IPS DF 6.9 (cell line): Measurements from ENCODE around the gene PRF1.

Experiments
- DNase-seq: peaks from one replicate; pipeline ENCODE4 v3.0.0-alpha.2; 2013; ENCODE audit warnings: low read depth, low spot score
- H3K27ac ChIP-seq: one replicate; pipeline ENCODE4 v1.5.1; 2013; ENCODE audit warnings: low read length, control low read depth
- H3K27me3 ChIP-seq: 2 replicates; pipeline ENCODE4 v1.6.1; 2013; ENCODE audit warnings: mild to moderate bottlenecking, low read length; ENCODE audit not compliant: control insufficient read depth, insufficient read depth
- H3K36me3 ChIP-seq: 2 replicates; pipeline ENCODE4 v1.6.1; 2013; ENCODE audit warnings: low read length; ENCODE audit not compliant: control insufficient read depth, insufficient read depth
- H3K4me1 ChIP-seq: 2 replicates; pipeline ENCODE4 v1.6.1; 2013; ENCODE audit warnings: low read length; ENCODE audit not compliant: control insufficient read depth, insufficient read depth
- H3K4me3 ChIP-seq: 2 replicates; pipeline ENCODE4 v1.5.1; 2013; ENCODE audit warnings: mild to moderate bottlenecking, low read length
- H3K9me3 ChIP-seq: 2 replicates; pipeline ENCODE4 v1.6.1; 2013; ENCODE audit warnings: low read length, inconsistent platforms; ENCODE audit not compliant: control insufficient read depth, insufficient read depth
- WGBS: extraction: QIAGEN DNeasy Blood & Tissue Kit; methylation state at CpG from one replicate; pipeline ENCODE4 v1.1.7; 2013; ENCODE audit warnings: mixed read lengths, missing lambda C conversion rate; ENCODE audit not compliant: insufficient read length, insufficient coverage; 5-methylcytosine and 5-hydroxymethylcytosine counted together

Gene PRF1

DNA sequence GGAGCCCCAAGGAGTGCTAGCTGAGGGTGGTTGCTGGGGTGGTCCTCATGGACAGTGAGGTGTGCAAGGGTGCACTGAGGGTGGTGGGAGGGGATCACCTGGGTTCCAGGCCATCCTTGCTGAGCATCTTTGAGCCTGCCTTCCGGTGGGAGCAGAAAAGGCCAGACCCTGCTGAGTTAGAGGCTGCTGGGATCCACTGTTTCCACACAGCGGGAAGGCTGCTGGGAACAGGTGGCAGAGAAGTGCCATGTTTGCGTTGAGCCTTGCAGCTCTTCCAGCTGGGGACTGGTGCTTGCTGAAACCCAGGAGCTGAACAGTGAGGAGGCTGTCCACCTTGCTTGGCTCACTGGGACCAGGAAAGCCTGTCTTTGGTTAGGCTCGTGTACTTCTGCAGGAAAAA lies 34.9 kb downstream of the PRF1 start:
- DNase-seq: no peak
- Histone ChIP-seq H3K27me3 (no peaks in the 10 kb centered on the region), H3K9me3 (no peaks in the 10 kb centered on the region), H3K4me3 (no peak overlapping the region), H3K27ac (no peak overlapping the region), H3K4me1 (no peaks in the 10 kb centered on the region), H3K36me3 (peaks cover 10% of the 10 kb centered on the region)
- WGBS: no CpG with 5 or more reads among the region's 4 CpGs

DNA sequence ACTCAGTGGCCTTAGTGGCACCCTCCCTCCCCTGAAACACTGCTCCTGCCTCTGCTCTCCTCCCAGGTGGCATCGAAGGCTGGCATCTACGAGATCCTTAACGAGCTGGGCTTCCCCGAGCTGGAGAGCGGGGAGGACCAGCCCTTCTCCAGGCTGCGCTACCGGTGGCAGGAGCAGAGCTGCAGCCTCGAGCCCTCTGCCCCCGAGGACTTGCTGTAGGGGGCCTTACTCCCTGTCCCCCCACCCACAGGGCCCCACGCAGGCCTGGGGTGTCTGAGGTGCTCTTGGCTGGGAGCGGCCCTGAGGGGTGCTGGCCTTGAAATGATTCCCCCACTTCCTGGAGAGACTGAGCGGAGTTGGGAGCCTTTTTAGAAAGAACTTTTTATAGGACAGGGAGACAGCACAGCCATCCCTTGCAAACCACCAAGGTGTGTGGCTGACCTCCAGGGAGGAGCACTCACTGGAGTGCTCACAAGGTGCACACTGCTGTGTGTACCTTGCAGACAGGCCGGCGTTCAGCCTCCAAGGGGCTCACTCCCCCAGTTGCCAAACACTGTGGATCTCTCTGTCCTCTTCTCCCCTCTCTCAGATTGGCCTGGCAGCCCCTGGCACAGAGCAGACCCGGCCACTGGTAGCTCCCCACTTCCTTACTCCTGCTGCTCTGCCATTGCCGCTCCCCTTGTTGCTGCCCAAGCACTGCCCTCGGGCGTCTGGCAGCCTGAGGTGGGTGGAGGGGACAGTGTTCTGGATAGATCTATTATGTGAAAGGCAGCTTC lies 35.8 kb downstream of the PRF1 start:
- Histone ChIP-seq H3K9me3 (no peaks in the 10 kb centered on the region), H3K4me3 (no peak overlapping the region), H3K36me3 (peaks cover 10% of the 10 kb centered on the region), H3K4me1 (0 out of 2 replicates have a peak, but pooled peaks cover under 1% of the 10 kb centered on the region), H3K27ac (no peak overlapping the region), H3K27me3 (no peaks in the 10 kb centered on the region)
- no peak for DNase-seq
- WGBS: no CpG with 5 or more reads among the region's 18 CpGs

DNA sequence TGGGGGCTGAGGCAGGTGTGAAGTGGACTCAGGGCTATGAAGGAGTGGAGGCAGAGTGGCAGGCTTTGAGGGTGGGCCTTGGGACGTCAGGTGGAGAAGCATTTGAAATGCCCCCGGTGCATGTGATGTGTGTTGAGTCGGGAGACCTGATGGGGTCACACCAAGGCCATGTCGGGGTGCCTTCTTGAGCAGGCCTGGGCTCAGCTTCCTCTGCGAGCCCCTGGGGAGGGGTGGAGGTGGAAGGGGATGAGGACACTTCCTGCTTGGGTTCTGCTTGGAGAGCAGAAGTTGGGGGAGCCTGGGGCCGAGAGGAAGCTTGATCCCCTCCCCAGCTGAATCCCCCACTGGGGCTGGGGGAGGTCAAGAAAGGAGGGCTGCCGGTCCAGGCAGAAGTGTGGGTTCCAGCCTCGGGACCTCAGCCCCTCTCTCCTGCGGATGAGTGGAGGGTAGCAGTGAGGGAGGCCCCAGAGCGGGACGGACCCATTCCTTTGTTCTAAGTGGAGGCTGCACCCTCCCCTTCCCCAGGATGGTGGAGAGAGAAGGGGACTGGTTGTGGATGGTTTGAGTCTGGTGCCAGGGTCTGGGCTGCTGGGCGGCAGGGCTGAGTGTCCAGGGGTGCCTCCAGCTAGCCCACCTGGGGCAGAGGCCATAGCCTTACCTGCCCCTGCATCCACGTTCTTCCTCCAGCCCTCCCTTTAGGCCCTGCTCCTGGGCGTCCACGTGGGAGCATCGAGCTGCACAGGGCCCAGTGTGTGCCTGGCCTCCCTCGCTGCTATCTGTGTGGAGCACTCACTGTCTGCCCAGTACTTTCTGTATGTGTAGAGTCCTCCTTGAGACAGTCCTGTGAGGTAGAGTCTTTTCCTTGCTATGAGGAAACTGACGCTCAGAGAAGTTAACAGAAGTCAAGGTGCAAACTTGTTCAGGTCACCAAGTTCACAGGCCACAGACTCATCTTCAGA lies 36.7 kb downstream of the PRF1 start:
- Histone ChIP-seq H3K27ac (no peak overlapping the region), H3K36me3 (peaks cover 10% of the 10 kb centered on the region), H3K27me3 (no peaks in the 10 kb centered on the region), H3K4me1 (0 out of 2 replicates have a peak, but pooled peaks cover 1% of the 10 kb centered on the region), H3K9me3 (no peaks in the 10 kb centered on the region), H3K4me3 (no peak overlapping the region)
- no CpG with 5 or more reads among the region's 18 CpGs for WGBS
- DNase-seq: no peak

DNA sequence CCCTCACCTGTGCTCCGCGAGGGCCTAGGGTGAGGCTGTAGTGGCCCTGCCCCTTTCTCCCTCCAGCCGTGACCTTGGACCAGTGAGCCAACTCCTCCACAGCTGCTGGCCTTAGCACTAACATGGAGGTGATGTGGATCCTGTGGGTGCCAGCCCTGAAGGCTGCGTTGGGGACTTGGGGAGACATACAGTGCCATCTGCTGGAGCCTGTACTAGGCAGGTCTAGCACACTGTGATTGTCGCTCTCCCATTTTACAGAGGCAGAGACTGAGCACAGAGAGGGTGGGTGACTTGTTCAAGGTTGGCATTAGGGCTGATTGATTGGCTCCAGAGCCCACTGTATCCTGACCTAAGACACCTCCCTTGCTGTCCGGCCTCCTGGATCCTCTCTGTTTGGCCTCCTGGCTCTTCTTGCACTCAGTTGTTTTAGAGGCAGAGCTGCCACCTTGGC lies 37.6 kb downstream of the PRF1 start:
- Histone ChIP-seq H3K27me3 (no peaks in the 10 kb centered on the region), H3K27ac (no peak overlapping the region), H3K9me3 (no peaks in the 10 kb centered on the region), H3K4me1 (0 out of 2 replicates have a peak, but pooled peaks cover 1% of the 10 kb centered on the region), H3K4me3 (no peak overlapping the region), H3K36me3 (peaks cover 10% of the 10 kb centered on the region)
- DNase-seq: no peak
- no CpG with 5 or more reads among the region's 6 CpGs for WGBS

DNA sequence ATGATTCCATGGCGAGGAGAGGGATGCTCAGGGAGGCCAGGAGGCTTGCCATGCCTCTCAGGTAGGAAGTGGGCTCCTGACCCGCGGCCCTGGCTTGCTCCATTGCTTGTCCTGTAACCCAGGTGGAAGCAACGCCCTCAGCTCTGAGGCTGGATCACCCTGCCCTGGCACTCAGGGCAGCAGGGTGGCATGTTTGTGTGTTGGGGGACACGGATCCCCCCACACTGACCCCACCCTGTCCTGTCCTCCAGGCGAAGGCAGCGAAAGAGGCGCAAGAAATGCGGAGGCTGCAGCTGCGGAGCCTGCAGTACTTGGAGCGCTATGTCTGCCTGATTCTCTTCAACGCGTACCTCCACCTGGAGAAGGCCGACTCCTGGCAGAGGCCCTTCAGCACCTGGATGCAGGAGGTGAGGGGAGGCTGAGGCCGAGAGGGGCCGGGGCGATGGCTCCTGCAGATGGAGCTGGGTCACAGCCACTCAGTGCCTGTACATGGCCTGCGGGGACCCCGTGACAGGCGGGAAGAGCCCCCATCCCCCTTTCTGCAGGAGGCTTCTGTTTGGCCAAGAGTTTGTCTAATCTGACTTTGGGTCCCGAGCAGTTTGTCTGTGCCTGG lies 38.3 kb downstream of the PRF1 start:
- Histone ChIP-seq H3K4me1 (0 out of 2 replicates have a peak, but pooled peaks cover 1% of the 10 kb centered on the region), H3K27me3 (no peaks in the 10 kb centered on the region), H3K27ac (no peak overlapping the region), H3K4me3 (no peak overlapping the region), H3K36me3 (peaks cover 10% of the 10 kb centered on the region), H3K9me3 (no peaks in the 10 kb centered on the region)
- DNase-seq: no peak
- no CpG with 5 or more reads among the region's 21 CpGs for WGBS

DNA sequence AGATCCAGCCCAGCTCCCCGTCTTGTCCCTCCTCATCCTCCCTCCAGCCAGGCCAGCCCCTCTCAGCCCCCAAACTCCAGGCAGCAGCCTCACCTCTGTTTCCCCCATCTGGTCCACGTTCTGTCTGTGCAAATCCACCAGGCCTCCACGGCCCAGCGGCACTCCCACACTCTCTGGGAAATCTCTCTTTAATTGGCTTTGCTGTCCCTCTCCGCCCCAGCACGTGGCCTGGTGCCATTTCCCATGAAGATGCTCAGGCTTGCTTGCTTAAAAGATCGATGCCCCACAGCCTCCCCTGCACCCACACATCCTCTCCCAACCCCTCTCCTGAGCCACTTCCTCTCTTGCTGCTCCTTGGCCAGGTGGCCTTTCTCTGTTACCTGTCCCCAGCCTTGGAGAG lies 39.3 kb downstream of the PRF1 start:
- DNase-seq: no peak
- Histone ChIP-seq H3K4me1 (0 out of 2 replicates have a peak, but pooled peaks cover 1% of the 10 kb centered on the region), H3K36me3 (peaks cover 10% of the 10 kb centered on the region), H3K4me3 (no peak overlapping the region), H3K9me3 (no peaks in the 10 kb centered on the region), H3K27ac (no peak overlapping the region), H3K27me3 (no peaks in the 10 kb centered on the region)
- no CpG with 5 or more reads among the region's 7 CpGs for WGBS

DNA sequence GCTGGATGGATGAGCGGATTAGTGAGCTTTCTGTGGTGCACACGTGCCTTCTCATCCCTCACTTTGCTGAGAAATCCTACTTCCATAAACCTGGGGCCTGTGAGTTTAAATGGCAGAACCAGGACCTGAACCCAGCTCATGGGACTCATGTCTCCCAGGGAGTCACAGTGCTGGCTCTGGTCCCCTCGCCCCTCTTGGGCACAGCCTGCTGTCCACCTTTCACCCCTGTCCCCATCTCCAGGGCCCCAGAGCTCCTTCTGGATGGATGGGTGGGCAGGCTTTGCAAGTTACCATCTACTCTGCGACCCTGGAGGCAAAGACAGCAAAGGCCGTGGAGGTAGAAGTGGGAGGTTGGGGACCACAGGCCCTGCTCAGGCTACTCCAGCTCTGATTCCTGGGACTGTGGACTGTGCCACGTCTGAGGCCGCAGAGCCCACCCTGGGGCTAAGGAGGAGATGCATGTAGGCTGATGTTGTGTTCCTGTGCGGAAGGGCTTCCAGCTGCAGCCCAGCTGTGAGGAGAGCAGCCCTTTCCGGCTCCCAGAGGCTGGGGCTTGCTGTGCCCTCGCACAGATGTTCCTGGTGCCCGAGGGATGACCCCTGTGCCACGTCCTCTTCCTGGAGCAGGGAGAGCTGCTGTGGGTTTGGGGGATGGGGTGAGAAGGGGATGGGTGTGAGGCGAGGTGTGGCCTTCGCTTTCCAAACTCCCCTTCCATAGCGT lies 40.3 kb downstream of the PRF1 start:
- 0 out of 2 replicates have a peak, but pooled peaks cover 1% of the 10 kb centered on the region for H3K4me1 ChIP-seq
- no peak for DNase-seq
- H3K27ac ChIP-seq: no peak overlapping the region

DNA sequence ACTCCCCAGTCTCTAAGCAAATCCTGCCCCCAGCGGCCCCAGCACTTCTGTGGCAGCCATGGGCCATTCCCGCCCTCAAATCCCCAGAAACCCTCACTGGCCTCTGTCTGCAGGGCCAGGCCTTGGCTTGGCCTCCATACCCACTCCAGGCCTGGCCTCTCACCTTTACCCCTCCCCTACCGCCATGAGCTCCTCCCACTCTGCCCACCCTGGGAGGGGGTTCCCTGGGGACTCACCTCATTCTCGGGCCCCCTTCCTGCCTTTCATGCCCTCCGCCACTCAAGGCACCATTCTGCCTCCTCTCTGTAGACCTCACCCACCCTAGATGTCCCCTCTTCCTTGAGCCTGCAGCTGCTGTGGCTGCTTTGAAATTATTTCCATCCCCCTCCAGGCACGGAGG lies 41.0 kb downstream of the PRF1 start:
- H3K4me3 ChIP-seq: no peak overlapping the region
- H3K4me1 ChIP-seq: 0 out of 2 replicates have a peak, but pooled peaks cover 1% of the 10 kb centered on the region
- DNase-seq: no peak
- H3K27me3 ChIP-seq: no peaks in the 10 kb centered on the region
- H3K9me3 ChIP-seq: no peaks in the 10 kb centered on the region
- H3K27ac ChIP-seq: no peak overlapping the region
- peaks cover 7% of the 10 kb centered on the region; the same call in 1 of the 2 replicates for H3K36me3 ChIP-seq
- WGBS: no CpG with 5 or more reads among the region's 6 CpGs

More for the DNA sequence above, 40.3 kb downstream of the PRF1 start:
- H3K36me3 ChIP-seq: peaks cover 7% of the 10 kb centered on the region; the same call in 1 of the 2 replicates
- no CpG with 5 or more reads among the region's 15 CpGs for WGBS
- H3K27me3 ChIP-seq: no peaks in the 10 kb centered on the region
- H3K9me3 ChIP-seq: no peaks in the 10 kb centered on the region
- H3K4me3 ChIP-seq: no peak overlapping the region

DNA sequence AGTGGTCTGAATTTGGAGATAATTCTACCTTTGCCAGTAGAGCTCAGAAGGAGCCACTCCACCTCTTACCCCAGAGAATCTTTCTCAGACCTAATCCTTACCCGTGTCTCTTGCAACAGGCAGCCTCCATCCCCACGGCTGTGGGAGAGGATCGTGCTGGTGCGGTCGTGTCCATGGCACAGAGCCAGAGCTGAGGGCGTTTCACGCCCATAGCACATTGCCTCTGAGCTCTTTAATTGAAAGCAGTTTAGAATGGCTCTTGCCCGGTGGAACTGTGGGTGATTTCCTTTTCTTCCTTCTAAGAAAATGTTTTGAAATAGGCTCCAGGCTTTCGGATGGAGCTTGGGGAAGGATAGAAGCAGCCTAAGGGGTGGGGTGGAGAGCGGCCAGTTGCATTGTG lies 41.5 kb downstream of the PRF1 start:
- no peaks in the 10 kb centered on the region for H3K9me3 ChIP-seq
- H3K27ac ChIP-seq: no peak overlapping the region
- H3K4me1 ChIP-seq: 0 out of 2 replicates have a peak, but pooled peaks cover 1% of the 10 kb centered on the region
- no peak overlapping the region for H3K4me3 ChIP-seq
- H3K36me3 ChIP-seq: peaks cover 7% of the 10 kb centered on the region; the same call in 1 of the 2 replicates
- WGBS: no CpG with 5 or more reads among the region's 10 CpGs
- DNase-seq: no peak
- no peaks in the 10 kb centered on the region for H3K27me3 ChIP-seq
